ENCODE data around the gene BAHCC1. TPM values are rescaled to one million over a fixed set of nuclear protein-coding genes. Genes with fewer than 3 reads are reported as not detected.

BAHCC1 gene
- total RNA-seq, 1 experiment from 2014 or later = 0.17 TPM

DNA sequence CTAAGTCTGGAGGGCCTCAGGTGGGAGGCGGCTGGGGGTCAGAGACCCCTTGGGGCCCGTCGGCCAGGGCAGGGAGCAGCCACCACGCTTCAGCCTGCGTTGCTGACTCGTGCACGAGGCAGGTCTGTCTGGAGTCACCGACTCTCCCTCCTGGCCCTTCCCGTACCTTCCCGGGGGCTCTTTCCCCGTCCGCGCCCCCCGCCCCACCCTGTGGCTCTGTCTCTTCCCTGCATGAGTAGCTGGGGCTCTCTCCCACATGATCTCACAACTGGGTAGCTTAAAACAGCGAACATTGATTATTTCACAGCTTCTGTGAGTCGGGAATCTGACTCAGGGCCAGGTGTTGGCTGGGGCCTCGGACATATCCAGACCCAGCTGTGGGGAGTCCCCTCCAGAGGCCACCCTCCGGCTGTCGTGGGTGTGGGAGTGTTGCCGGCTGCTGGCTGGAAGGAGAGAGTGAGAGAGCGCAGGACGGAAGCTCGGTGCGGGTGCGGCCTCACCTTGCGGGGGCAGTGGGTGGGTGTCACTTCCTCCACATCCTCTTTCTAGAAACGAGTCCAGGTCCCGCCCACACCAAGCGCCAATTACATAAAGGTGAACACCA lies 17.3 kb downstream of the BAHCC1 start:
- peaks cover 37% of the 10 kb centered on the region for H3K27me3 Mint-ChIP-seq (ENCODE audit: unreplicated experiment)
- DNase-seq = no peak
- H3K36me3 Mint-ChIP-seq (ENCODE audit: insufficient read depth, unreplicated experiment) = peaks cover 4% of the 10 kb centered on the region
- H3K4me3 Mint-ChIP-seq (ENCODE audit: low read depth, unreplicated experiment) = no peak overlapping the region
- no TSS peak for BruUV-seq (replicated peaks)
- TF ChIP-seq, protein P1, sequence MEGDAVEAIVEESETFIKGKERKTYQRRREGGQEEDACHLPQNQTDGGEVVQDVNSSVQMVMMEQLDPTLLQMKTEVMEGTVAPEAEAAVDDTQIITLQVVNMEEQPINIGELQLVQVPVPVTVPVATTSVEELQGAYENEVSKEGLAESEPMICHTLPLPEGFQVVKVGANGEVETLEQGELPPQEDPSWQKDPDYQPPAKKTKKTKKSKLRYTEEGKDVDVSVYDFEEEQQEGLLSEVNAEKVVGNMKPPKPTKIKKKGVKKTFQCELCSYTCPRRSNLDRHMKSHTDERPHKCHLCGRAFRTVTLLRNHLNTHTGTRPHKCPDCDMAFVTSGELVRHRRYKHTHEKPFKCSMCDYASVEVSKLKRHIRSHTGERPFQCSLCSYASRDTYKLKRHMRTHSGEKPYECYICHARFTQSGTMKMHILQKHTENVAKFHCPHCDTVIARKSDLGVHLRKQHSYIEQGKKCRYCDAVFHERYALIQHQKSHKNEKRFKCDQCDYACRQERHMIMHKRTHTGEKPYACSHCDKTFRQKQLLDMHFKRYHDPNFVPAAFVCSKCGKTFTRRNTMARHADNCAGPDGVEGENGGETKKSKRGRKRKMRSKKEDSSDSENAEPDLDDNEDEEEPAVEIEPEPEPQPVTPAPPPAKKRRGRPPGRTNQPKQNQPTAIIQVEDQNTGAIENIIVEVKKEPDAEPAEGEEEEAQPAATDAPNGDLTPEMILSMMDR (IDR thresholded peaks at IDR 0.05; ENCODE audit: unreplicated experiment) = no peak
- CTCF ChIA-PET = no interaction called here
- intact Hi-C loops (cut with micrococcal nuclease; ENCODE audit: unreplicated experiment) = no loop called here
- no peak overlapping the region for H3K27ac Mint-ChIP-seq (ENCODE audit: unreplicated experiment)
- peaks cover 18% of the 10 kb centered on the region for H3K4me1 Mint-ChIP-seq (ENCODE audit: low read depth, unreplicated experiment)
- H3K9me3 Mint-ChIP-seq (ENCODE audit: low read depth, unreplicated experiment) = no peaks in the 10 kb centered on the region

GRCh38 chr17:81413497-81414135 lies 18.4 kb downstream of the BAHCC1 start:
- BruUV-seq (replicated peaks) = no TSS peak
- Mint-ChIP-seq H3K4me1 (ENCODE audit: low read depth, unreplicated experiment) (peaks cover 8% of the 10 kb centered on the region), H3K9me3 (ENCODE audit: low read depth, unreplicated experiment) (no peaks in the 10 kb centered on the region), H3K27me3 (ENCODE audit: unreplicated experiment) (peaks cover 27% of the 10 kb centered on the region), H3K4me3 (ENCODE audit: low read depth, unreplicated experiment) (no peak overlapping the region), H3K27ac (ENCODE audit: unreplicated experiment) (no peak overlapping the region), H3K36me3 (ENCODE audit: insufficient read depth, unreplicated experiment) (peaks cover 4% of the 10 kb centered on the region)
- TF ChIP-seq, protein P1 (IDR thresholded peaks at IDR 0.05; ENCODE audit: unreplicated experiment) = no peak
- intact Hi-C loops (cut with micrococcal nuclease; ENCODE audit: unreplicated experiment) = no loop called here
- DNase-seq = no peak
- CTCF ChIA-PET = no interaction called here

DNA sequence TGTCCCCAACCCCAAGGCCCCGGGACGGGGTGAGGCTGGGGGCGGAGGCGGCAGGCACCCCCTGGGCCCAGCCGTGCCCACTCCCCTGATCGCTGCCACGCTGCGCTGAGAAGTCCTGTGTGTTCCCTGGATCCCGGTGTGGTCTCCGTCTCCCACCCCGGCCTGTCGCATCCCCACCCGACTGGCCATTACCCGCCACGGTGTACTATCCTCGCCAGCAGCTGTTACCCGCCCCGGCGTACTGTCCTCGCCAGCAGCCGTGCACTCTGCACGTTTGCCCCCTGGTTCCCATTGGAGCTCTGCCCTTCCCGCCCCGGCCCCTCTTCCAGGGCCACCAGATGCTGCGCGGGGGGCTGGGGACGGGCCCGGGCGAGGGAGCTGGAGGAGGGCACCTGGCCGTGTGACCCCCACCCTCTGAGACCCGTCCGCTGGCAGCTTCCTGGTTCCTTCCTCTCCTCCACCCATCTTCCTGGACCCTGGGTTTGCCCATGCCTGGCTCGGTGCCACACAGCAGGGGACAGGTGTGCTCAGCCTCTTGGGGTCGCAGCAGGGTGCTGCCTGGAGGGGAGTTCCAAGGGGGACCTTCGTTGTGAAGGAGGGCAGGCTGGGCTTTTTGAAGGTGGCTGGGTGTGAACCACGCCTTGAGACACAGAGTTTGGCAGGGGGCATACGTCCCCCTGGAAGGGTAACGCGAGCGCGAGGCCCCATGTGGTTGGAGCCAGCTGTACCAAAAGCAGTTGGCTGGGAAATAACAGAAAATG lies 19.7 kb downstream of the BAHCC1 start:
- CTCF ChIA-PET = interaction anchor here (0.6 kb wide), 1 partner anchor 44 kb away, joined by 3 read pairs; no protein-coding TSS in a partner anchor
- BruUV-seq (replicated peaks) = no TSS peak
- no peaks in the 10 kb centered on the region for H3K4me1 Mint-ChIP-seq (ENCODE audit: low read depth, unreplicated experiment)
- peaks cover 14% of the 10 kb centered on the region for H3K27me3 Mint-ChIP-seq (ENCODE audit: unreplicated experiment)
- H3K4me3 Mint-ChIP-seq (ENCODE audit: low read depth, unreplicated experiment) = no peak overlapping the region
- TF ChIP-seq, protein P1 (IDR thresholded peaks at IDR 0.05; ENCODE audit: unreplicated experiment) = no peak
- no peak overlapping the region for H3K27ac Mint-ChIP-seq (ENCODE audit: unreplicated experiment)
- no peak for DNase-seq
- peaks cover 14% of the 10 kb centered on the region for H3K36me3 Mint-ChIP-seq (ENCODE audit: insufficient read depth, unreplicated experiment)
- H3K9me3 Mint-ChIP-seq (ENCODE audit: low read depth, unreplicated experiment) = no peaks in the 10 kb centered on the region
- intact Hi-C loops (cut with micrococcal nuclease; ENCODE audit: unreplicated experiment) = no loop called here

GRCh38 chr17:81415681-81416080 lies 20.4 kb downstream of the BAHCC1 start:
- intact Hi-C loops (cut with micrococcal nuclease; ENCODE audit: unreplicated experiment) = no loop called here
- BruUV-seq (replicated peaks) = no TSS peak
- Mint-ChIP-seq H3K36me3 (ENCODE audit: insufficient read depth, unreplicated experiment) (peaks cover 14% of the 10 kb centered on the region), H3K27me3 (ENCODE audit: unreplicated experiment) (peaks cover 14% of the 10 kb centered on the region), H3K4me3 (ENCODE audit: low read depth, unreplicated experiment) (no peak overlapping the region), H3K27ac (ENCODE audit: unreplicated experiment) (no peak overlapping the region), H3K4me1 (ENCODE audit: low read depth, unreplicated experiment) (no peaks in the 10 kb centered on the region), H3K9me3 (ENCODE audit: low read depth, unreplicated experiment) (no peaks in the 10 kb centered on the region)
- CTCF ChIA-PET = interaction anchor here (0.6 kb wide), 1 partner anchor 43 kb away, joined by 3 read pairs; no protein-coding TSS in a partner anchor
- no peak for DNase-seq
- TF ChIP-seq, protein P1 (IDR thresholded peaks at IDR 0.05; ENCODE audit: unreplicated experiment) = no peak

All from Calu3 (cell line).